Neural crest cell (in vitro differentiated cells): ENCODE measurements around the gene NFIB. TPM values are rescaled to one million over a fixed set of nuclear protein-coding genes. Genes with fewer than 3 reads are reported as not detected.

Experiments
- DNase-seq: peaks from one replicate; pipeline ENCODE4 v3.0.0; 2021; ENCODE audit warnings: low read depth, mixed read lengths, low spot score
- H3K27ac Mint-ChIP-seq: one replicate; pipeline ENCODE4 v1.8.0; 2021; ENCODE audit warnings: mild to moderate bottlenecking, mixed read lengths; ENCODE audit not compliant: unreplicated experiment
- H3K27me3 Mint-ChIP-seq: 2 replicates; pipeline ENCODE4 v1.8.0; 2021; ENCODE audit warnings: low read depth, mild to moderate bottlenecking, mixed read lengths
- H3K36me3 Mint-ChIP-seq: 2 replicates; pipeline ENCODE4 v1.8.0; 2021; ENCODE audit warnings: low read depth, mild to moderate bottlenecking, mixed read lengths
- H3K4me1 Mint-ChIP-seq: 2 replicates; pipeline ENCODE4 v1.8.0; 2021; ENCODE audit warnings: mixed read lengths
- H3K4me3 Mint-ChIP-seq: one replicate; pipeline ENCODE4 v1.8.0; 2021; ENCODE audit warnings: mild to moderate bottlenecking, mixed read lengths
- H3K9me3 Mint-ChIP-seq: 2 replicates; pipeline ENCODE4 v1.8.0; 2021; ENCODE audit warnings: mixed read lengths
- total RNA-seq: library from RNA; stranded (reverse); gene quantifications from 2 replicates; pipeline ENCODE4 v1.2.1, GENCODE V29; 2021
- TF ChIP-seq, protein P1 (sequence below): fragments of 200-600 bp; sonication (generic); conservative IDR thresholded peaks from 2 replicates; pipeline ENCODE4 v1.5.0; 2021; ENCODE audit warnings: antibody characterized with exemption, mild to moderate bottlenecking

Gene NFIB
- total RNA-seq, 1 donor from 2014 or later: 3.7 TPM

DNA sequence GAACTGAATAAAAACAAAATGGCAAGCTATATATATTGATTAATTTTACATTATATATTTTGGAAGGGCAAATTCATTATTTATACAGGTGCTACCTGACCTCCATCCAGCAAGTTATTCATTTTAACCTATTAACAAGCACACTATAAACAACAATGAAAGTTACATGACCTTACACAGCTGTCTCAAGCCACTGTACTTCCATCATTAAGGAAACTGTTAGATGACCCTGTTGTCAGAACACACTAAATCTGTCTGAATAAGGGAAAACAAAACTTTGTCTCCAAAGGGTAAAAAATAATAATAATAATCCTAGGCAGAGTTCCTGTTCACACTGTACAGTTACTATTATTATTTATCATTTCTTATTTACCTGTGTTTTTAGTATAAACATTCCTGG lies 44.0 kb downstream of the NFIB start:
- Mint-ChIP-seq H3K27me3 (no peaks in the 10 kb centered on the region), H3K27ac (no peak overlapping the region), H3K9me3 (peaks cover 6% of the 10 kb centered on the region), H3K36me3 (peaks cover 4% of the 10 kb centered on the region), H3K4me1 (peaks cover 26% of the 10 kb centered on the region), H3K4me3 (no peak overlapping the region)
- TF ChIP-seq, protein P1, sequence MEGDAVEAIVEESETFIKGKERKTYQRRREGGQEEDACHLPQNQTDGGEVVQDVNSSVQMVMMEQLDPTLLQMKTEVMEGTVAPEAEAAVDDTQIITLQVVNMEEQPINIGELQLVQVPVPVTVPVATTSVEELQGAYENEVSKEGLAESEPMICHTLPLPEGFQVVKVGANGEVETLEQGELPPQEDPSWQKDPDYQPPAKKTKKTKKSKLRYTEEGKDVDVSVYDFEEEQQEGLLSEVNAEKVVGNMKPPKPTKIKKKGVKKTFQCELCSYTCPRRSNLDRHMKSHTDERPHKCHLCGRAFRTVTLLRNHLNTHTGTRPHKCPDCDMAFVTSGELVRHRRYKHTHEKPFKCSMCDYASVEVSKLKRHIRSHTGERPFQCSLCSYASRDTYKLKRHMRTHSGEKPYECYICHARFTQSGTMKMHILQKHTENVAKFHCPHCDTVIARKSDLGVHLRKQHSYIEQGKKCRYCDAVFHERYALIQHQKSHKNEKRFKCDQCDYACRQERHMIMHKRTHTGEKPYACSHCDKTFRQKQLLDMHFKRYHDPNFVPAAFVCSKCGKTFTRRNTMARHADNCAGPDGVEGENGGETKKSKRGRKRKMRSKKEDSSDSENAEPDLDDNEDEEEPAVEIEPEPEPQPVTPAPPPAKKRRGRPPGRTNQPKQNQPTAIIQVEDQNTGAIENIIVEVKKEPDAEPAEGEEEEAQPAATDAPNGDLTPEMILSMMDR: no peak
- DNase-seq: no peak

DNA sequence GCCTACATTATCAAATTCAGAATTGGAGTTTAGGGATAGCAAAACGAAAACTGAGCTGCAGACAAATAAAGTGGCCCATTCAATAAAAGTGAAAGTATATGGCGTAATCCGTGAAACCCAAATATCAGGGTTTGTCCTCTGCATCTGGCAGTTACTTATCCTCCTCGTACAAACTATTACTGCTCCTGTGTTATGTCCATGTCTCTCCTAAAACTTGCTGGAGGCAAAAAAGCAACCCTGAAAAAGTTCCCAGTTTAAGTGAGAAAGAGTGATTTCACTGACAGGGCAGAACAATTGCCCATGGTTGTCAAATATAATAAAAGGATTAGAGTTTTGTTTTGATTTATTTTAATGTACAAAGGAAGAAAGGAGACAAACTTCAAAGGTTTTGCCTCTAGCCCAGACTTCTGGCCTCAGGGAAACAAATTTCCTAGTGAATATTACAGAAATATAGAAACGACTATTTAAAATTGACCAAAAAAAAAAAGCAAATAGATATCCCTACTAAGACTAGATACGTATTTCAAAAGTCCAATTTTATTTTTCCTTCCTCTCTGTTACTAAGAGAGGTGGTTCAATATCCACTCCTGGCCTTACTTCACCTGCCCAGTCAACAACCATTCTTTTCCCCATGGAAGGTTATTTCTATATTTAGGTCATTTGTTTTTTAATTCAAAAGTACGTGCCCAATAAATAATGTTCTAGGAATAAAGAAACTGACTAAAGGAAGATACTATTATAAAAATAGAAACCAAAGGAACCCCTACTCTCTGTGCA lies 50.0 kb downstream of the NFIB start:
- H3K9me3 Mint-ChIP-seq: peaks cover 6% of the 10 kb centered on the region
- H3K36me3 Mint-ChIP-seq: peaks cover 4% of the 10 kb centered on the region
- TF ChIP-seq, protein P1: no peak
- no peak for DNase-seq
- H3K27ac Mint-ChIP-seq: no peak overlapping the region
- H3K27me3 Mint-ChIP-seq: no peaks in the 10 kb centered on the region
- no peaks in the 10 kb centered on the region for H3K4me1 Mint-ChIP-seq
- H3K4me3 Mint-ChIP-seq: no peak overlapping the region

DNA sequence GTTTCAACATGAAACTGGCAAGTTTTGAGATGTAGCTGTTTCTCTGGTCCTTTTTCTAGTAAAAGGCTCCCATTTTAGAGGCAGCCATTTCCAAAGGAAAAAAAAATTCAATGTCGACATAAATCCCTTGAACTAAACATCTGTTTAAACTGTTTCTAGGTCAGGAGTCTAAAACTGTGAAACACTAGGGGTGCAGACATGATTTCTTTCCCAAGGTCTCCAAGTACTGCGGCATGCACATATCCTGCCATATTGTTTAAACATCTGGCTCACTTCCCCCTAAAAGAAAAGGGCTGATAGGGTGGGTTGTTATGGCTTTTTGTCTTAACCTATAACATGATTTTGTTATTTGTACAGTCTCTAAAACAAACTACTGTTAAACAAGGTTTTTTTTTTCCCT lies 51.1 kb downstream of the NFIB start:
- Mint-ChIP-seq H3K36me3 (no peaks in the 10 kb centered on the region), H3K27ac (no peak overlapping the region), H3K4me3 (no peak overlapping the region), H3K27me3 (no peaks in the 10 kb centered on the region), H3K4me1 (no peaks in the 10 kb centered on the region), H3K9me3 (no peaks in the 10 kb centered on the region)
- TF ChIP-seq, protein P1: no peak
- DNase-seq: no peak

DNA sequence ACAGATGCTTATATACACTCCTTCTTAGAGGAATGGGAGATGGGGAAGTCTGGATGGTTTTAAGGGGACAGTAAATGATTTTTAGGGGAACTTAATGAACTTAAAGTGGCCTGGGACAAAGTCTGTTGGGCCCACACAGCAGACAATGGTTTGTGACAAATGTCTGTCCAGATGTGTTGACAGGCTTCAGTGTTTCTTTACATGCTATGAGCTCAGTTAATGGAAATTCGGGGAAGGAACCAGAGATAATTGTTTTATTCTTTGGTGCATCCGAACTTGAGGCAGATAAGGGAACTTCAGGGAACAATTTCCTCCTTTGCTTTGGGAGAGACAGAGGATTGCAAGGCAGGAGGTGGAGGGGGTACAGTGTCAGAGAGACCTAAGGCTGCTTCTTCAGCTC lies 52.3 kb downstream of the NFIB start:
- Mint-ChIP-seq H3K27ac (no peak overlapping the region), H3K36me3 (no peaks in the 10 kb centered on the region), H3K4me1 (no peaks in the 10 kb centered on the region), H3K9me3 (no peaks in the 10 kb centered on the region), H3K4me3 (no peak overlapping the region), H3K27me3 (no peaks in the 10 kb centered on the region)
- TF ChIP-seq, protein P1: no peak
- no peak for DNase-seq

DNA sequence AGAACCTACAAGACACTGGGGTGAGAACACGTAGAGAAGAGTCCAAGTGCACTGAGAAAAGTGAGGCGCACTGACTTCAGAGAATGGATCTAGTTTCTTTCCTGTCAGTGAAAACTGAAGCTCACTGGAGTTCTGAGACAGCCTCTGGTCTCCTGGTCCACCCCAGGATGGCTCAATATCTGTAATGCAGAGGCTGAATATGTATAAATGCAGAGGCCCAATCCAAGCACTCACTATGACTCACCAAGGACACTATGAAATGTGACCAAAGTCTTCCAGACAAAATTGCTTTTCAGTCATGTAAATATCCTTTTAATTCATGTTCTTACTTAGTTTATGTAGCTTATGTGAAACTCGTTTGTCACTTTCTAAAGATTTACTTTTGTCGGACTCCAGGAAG lies 53.8 kb downstream of the NFIB start:
- DNase-seq: no peak
- Mint-ChIP-seq H3K27me3 (no peaks in the 10 kb centered on the region), H3K4me1 (no peaks in the 10 kb centered on the region), H3K36me3 (no peaks in the 10 kb centered on the region), H3K4me3 (no peak overlapping the region), H3K9me3 (peaks cover 2% of the 10 kb centered on the region), H3K27ac (no peak overlapping the region)
- TF ChIP-seq, protein P1: no peak
